ENCODE data around the gene PAPPA2.

Gene PAPPA2

GRCh38 chr1:176705585-176705984 lies 242.6 kb downstream of the PAPPA2 start:
- TF ChIP-seq EZH2 (optimal IDR thresholded peaks at IDR 0.05; ENCODE audit: low read depth, low read length) = no peak
- Histone ChIP-seq H3K27ac (ENCODE audit: low read length) (no peak overlapping the region), H3K9me2 (replicated peaks; ENCODE audit: insufficient read depth, low read length) (no peaks in the 10 kb centered on the region), H3K4me3 (ENCODE audit: low read length) (no peak overlapping the region), H4K20me1 (ENCODE audit: insufficient read depth, low read length) (no peaks in the 10 kb centered on the region), H3K27me3 (replicated peaks; ENCODE audit: insufficient read depth, low read length) (no peaks in the 10 kb centered on the region), H3K4me1 (ENCODE audit: low read length) (peaks cover 15% of the 10 kb centered on the region), H3K79me2 (ENCODE audit: low read length) (no peaks in the 10 kb centered on the region), H3K9me3 (replicated peaks; ENCODE audit: insufficient read depth, low read length) (no peaks in the 10 kb centered on the region), H3F3A (ENCODE audit: insufficient read depth, low read length) (0 out of 2 replicates have a peak, but pooled peaks cover 4% of the 10 kb centered on the region), H3K4me2 (ENCODE audit: low read depth, low read length) (no peak overlapping the region), H2AFZ (ENCODE audit: low read length) (no peak overlapping the region), H3K36me3 (replicated peaks; ENCODE audit: insufficient read depth, low read length) (no peaks in the 10 kb centered on the region), H3K9ac (ENCODE audit: low read length) (no peak overlapping the region)
- no peak for DNase-seq

GRCh38 chr1:176717066-176717750 lies 254.2 kb downstream of the PAPPA2 start:
- no peaks in the 10 kb centered on the region for H3F3A ChIP-seq (ENCODE audit: insufficient read depth, low read length)
- no peak for TF ChIP-seq EZH2phosphoT487 (IDR thresholded peaks at IDR 0.05; ENCODE audit: low read length)
- no peak for TF ChIP-seq EZH2 (optimal IDR thresholded peaks at IDR 0.05; ENCODE audit: low read depth, low read length)
- no peak for TF ChIP-seq CTCF (IDR thresholded peaks at IDR 0.05; ENCODE audit: low read length)
- no peaks in the 10 kb centered on the region for H3K79me2 ChIP-seq (ENCODE audit: low read length)
- no peak overlapping the region for H3K4me2 ChIP-seq (ENCODE audit: low read depth, low read length)
- peak; percentile 34 for DNase-seq
- no peaks in the 10 kb centered on the region for H3K9me2 ChIP-seq (replicated peaks; ENCODE audit: insufficient read depth, low read length)
- H4K20me1 ChIP-seq (ENCODE audit: insufficient read depth, low read length) = no peaks in the 10 kb centered on the region
- no peak overlapping the region for H2AFZ ChIP-seq (ENCODE audit: low read length)
- no peaks in the 10 kb centered on the region for H3K27me3 ChIP-seq (replicated peaks; ENCODE audit: insufficient read depth, low read length)
- no peak overlapping the region for H3K4me3 ChIP-seq (ENCODE audit: low read length)
- no peak overlapping the region for H3K9ac ChIP-seq (ENCODE audit: low read length)
- H3K9me3 ChIP-seq (replicated peaks; ENCODE audit: insufficient read depth, low read length) = no peaks in the 10 kb centered on the region
- no peaks in the 10 kb centered on the region for H3K4me1 ChIP-seq (ENCODE audit: low read length)
- H3K27ac ChIP-seq (ENCODE audit: low read length) = no peak overlapping the region
- no peaks in the 10 kb centered on the region for H3K36me3 ChIP-seq (replicated peaks; ENCODE audit: insufficient read depth, low read length)

- H3K27me3 ChIP-seq (replicated peaks; ENCODE audit: insufficient read depth, low read length) = no peaks in the 10 kb centered on the region
- H3K9ac ChIP-seq (ENCODE audit: low read length) = no peak overlapping the region
- H3K9me2 ChIP-seq (replicated peaks; ENCODE audit: insufficient read depth, low read length) = no peaks in the 10 kb centered on the region
- H3K79me2 ChIP-seq (ENCODE audit: low read length) = no peaks in the 10 kb centered on the region
- no peak for DNase-seq
- no peaks in the 10 kb centered on the region for H3K4me1 ChIP-seq (ENCODE audit: low read length)
- H4K20me1 ChIP-seq (ENCODE audit: insufficient read depth, low read length) = no peaks in the 10 kb centered on the region
- no peak overlapping the region for H3K27ac ChIP-seq (ENCODE audit: low read length)
- no peaks in the 10 kb centered on the region for H3K9me3 ChIP-seq (replicated peaks; ENCODE audit: insufficient read depth, low read length)
- H3K36me3 ChIP-seq (replicated peaks; ENCODE audit: insufficient read depth, low read length) = no peaks in the 10 kb centered on the region
- H3K4me3 ChIP-seq (ENCODE audit: low read length) = no peak overlapping the region
- no peak overlapping the region for H2AFZ ChIP-seq (ENCODE audit: low read length)
- H3K4me2 ChIP-seq (ENCODE audit: low read depth, low read length) = no peak overlapping the region
- no peaks in the 10 kb centered on the region for H3F3A ChIP-seq (ENCODE audit: insufficient read depth, low read length)
- TF ChIP-seq CTCF (IDR thresholded peaks at IDR 0.05; ENCODE audit: low read length) = no peak
- no peak for TF ChIP-seq EZH2phosphoT487 (IDR thresholded peaks at IDR 0.05; ENCODE audit: low read length)
- TF ChIP-seq EZH2 (optimal IDR thresholded peaks at IDR 0.05; ENCODE audit: low read depth, low read length) = no peak
Measured at GRCh38 chr1:176719447-176719846, 256.5 kb downstream of the PAPPA2 start.

GRCh38 chr1:176720838-176721237 lies 257.9 kb downstream of the PAPPA2 start:
- H3F3A ChIP-seq (ENCODE audit: insufficient read depth, low read length) = no peaks in the 10 kb centered on the region
- no peak for TF ChIP-seq EZH2phosphoT487 (IDR thresholded peaks at IDR 0.05; ENCODE audit: low read length)
- no peaks in the 10 kb centered on the region for H3K27me3 ChIP-seq (replicated peaks; ENCODE audit: insufficient read depth, low read length)
- no peak overlapping the region for H3K9ac ChIP-seq (ENCODE audit: low read length)
- no peaks in the 10 kb centered on the region for H4K20me1 ChIP-seq (ENCODE audit: insufficient read depth, low read length)
- DNase-seq = no peak
- no peaks in the 10 kb centered on the region for H3K79me2 ChIP-seq (ENCODE audit: low read length)
- H3K36me3 ChIP-seq (replicated peaks; ENCODE audit: insufficient read depth, low read length) = no peaks in the 10 kb centered on the region
- H3K9me3 ChIP-seq (replicated peaks; ENCODE audit: insufficient read depth, low read length) = no peaks in the 10 kb centered on the region
- no peaks in the 10 kb centered on the region for H3K9me2 ChIP-seq (replicated peaks; ENCODE audit: insufficient read depth, low read length)
- H3K4me1 ChIP-seq (ENCODE audit: low read length) = no peaks in the 10 kb centered on the region
- no peak overlapping the region for H2AFZ ChIP-seq (ENCODE audit: low read length)
- H3K27ac ChIP-seq (ENCODE audit: low read length) = no peak overlapping the region
- H3K4me2 ChIP-seq (ENCODE audit: low read depth, low read length) = no peak overlapping the region
- H3K4me3 ChIP-seq (ENCODE audit: low read length) = no peak overlapping the region

Measured in MM.1S (cell line).